NCI-H2029 treated with DMSO at 0.1 percent for 48 hours (cell line): ENCODE data around the gene NOTCH3.

Source experiments
- DNase-seq: peaks from one replicate; lab custom pipeline; 2025; lab: John Stamatoyannopoulos, UW

NOTCH3 gene

DNA sequence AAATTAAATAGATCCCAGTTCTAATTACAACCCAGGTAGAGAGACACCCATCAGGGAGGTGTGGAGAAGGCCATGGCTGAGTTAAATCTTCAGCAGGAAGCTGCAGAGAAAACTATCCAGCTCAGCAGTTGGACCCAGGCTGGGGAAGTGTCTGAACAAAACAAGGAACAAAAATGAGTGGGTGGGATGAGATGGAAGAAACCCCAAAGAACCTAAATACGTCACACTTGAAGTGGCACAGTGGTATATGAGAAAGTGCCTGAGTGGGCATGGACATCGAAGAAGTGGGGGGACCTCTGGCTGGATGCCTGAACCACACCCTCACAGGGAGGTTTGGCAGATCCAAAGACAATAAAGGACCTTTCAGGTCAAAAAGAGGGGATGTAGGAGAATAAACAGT lies 35.0 kb upstream of the NOTCH3 start:
- no peak for DNase-seq

DNA sequence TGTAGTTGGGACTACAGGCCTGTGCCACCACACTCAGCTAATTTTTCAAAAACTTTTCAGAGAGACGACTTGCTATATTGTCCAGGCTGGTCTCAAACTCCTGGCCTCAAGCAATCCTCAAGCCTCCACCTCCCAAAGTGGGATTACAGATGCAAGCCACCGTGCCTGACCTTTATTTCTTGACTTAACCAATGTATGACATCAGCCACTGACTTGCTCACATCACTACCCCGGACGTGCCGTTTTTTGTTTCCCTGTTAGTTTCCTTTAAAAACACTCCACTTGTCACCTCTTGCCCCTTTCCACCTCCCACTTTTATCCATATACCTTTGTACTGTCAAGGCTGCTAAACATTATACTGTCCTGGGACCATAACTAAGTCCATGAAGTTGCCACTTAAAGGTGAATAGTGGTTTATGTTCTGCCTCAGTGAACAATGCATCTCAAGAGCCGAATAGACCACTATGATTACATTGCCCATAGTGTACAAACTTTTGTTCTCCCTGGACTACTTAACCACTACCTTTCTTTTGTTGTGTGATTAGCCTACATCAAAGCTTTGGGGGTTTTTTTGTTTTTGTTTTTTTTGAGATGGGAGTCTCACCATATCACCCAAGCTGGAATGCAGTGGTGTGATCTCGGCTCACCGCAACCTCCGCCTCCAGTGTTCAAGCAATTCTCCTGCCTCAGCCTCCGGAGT lies 33.8 kb upstream of the NOTCH3 start:
- DNase-seq, result no peak

DNA sequence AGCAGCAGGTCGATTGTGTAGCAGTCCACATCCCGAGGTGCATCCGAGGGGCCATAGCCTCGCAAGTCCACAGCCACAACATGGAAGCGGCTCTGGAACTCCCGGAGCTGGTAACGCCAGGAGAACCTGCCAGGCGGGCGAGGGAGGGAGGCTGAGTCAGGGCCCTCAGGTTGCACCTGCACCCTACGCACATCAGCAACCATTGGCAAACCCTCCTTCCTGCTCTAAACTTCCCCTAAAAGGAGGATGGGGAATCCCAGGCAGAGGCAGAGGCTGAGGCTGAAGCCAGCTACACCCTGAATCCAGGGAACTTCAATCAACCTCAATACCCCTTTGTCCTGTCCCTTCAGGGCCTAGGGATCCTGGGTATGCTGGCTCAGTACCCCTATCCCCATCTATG lies 30.5 kb upstream of the NOTCH3 start:
- no peak for DNase-seq

DNA sequence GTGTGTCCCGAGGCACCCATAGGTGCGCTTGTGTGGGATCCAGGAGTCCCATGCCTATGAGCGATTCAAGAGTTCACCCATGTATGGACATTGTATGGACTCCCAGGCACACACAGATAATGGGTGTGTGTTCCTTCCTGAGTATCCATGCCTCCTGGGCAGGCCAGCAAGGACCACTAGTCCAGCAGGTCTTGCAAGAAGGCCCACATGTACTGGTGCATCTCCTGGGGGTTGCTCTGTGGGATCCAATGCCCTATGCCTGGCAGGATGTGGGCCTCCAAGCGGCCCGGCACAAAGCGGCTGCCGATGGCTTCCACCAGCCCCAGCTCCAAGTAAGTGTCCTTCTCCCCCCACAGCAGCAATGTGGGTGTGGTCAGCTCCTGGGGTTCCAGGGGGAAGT lies 26.5 kb upstream of the NOTCH3 start:
- DNase-seq, result no peak

DNA sequence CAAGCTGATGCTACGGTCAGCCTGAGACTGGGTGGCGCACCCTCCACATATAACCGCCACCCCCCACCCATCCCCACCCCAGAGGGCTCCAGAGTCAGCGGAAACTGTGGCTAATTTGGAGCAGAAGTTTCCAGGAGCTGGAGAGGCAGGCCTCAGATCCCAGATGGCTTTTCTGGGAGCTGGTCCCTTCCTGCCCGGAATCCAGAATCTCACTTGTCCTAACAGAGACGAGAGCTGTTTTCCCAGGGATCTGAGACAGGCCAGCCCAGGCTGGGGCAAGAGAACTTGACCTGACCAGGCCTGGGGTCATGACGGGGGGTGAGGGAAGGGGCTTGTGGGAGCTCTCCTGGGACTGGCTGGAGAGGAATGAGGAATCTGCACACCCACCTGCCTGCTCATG lies 25.0 kb upstream of the NOTCH3 start:
- DNase-seq, result no peak

DNA sequence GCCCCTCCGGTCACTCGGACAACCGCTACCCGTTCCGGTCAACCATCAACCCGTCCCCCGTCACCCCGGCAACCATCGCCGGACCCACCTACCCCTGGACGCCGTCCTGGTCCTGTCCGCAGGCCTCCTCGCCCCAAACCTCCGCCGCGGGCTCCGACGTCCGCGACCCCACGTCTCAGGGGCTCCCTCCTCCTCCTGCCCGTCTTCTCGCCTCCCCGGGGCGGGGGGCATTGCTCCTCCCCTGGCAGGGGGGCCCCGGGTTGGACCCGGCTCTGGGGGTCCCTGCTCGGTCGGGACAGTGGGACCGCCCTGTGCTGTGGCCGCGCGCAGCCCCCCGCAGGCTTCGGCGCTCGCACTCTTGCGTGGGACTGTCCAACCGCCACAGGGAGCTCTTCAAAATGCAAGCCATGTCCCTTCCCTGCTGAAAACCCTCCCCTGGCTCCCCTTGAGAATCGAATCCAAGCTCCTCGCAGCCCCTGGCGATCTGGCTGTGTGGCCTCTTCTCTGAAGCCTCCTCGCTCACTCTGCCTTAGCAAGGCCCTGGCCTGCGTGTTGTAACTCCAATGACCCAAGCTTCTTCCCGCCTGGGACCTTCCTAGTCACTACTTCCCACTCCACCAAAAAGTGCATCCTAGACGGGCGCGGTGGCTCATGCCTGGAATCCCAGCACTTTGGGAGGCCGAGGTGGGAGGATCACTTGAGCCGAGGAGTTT lies 23.0 kb upstream of the NOTCH3 start:
- DNase-seq, result no peak

DNA sequence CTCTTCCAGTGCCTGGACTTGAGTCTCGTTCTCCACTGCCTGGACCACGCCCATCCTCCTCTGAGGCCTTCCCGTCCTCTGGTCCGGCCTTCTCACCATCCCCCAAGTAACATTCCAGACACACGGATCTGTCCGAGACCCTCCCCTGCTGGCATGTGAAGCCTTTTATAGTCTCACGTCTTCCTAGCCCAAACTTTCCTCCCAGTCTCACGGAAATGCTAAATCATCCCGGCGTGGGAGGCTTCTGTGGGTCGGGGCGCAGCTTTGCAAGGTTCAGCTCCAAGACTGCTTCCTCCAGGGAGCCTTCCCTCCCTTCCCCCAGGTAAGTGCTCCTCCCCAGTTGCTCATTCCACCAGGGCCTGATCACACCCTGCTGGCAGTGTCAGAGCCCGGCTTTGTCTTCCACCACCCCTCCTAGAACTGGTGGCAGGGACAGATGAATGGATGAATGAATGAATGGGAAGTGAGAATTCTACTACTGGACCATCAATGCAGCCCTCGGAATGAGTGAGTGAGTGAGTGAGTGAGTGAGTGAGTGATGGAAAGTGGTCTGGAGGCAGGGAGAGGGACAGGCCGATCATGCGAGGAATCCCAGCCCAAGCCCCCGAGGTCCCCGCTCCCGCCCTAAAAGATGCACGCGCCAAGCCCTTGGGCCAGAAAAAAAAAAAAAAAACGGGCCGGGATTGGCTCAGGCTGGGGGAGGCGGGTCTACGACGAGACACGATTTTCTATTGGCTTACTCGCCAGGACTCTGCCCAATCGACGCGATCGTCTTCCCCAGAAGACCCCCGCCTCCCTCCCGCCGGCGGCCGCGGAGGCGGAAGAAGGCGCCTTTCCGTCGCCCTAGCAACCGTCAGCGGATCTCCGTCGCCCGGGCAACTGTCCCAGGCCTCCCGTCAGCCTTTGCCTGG lies 22.2 kb upstream of the NOTCH3 start:
- DNase-seq, result peak; percentile 85

DNA sequence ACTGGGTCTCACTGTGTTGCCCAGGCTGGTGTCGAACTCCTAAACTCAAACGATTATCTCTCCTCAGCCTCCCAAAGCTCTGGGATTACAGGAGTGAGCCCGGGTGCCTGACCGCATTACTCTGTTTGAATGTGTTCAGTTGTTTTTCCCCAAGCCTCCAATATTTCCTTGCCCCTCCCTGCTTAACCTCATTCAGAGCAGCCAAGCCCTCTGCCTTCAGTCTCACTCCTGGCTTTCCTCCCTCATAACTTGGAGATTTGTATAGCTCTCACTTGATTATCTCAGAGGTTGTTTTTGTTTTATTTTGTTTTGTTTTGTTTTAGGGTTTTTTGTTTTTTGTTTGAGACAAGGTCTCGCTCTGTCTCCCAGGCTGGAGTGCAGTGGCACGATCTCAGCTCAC lies 20.0 kb upstream of the NOTCH3 start:
- no peak for DNase-seq

DNA sequence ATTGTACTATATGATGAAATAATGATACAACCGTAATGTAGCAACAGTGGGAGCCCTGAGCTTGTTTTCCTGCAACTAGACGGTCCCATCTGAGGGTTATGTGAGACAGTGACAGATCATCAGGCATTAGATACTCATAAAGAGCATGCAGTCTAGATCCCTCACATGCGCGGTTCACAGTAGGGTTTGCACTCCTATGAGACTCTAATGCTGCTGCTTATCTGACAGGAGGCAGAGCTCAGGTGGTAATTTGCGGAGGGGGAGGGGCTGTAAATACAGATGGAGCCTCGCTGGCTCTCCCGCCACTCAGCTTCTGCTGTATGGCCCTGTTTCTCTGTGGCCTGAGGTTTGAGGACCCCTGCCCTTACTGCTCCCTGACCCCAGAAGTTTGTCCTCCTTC lies 17.7 kb upstream of the NOTCH3 start:
- no peak for DNase-seq

DNA sequence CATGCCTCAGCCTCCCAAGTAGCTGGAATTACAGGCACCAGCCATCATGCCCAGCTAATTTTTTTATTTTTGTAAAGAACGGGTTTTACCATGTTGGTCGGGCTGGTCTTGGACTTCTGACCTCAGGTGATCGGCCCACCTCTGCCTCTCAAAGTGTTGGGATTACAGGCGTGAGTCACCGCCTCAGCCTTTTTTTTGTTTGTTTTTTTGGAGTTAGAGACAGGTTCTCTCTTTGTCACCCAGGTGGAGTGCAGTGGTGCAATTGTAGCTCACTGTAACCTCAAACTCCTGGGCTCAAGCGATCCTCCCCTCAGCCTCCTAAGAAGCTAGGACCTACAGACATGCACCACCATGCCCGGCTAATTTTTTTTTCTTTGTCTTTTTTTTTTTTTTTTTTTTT lies 15.6 kb upstream of the NOTCH3 start:
- DNase-seq, result no peak

DNA sequence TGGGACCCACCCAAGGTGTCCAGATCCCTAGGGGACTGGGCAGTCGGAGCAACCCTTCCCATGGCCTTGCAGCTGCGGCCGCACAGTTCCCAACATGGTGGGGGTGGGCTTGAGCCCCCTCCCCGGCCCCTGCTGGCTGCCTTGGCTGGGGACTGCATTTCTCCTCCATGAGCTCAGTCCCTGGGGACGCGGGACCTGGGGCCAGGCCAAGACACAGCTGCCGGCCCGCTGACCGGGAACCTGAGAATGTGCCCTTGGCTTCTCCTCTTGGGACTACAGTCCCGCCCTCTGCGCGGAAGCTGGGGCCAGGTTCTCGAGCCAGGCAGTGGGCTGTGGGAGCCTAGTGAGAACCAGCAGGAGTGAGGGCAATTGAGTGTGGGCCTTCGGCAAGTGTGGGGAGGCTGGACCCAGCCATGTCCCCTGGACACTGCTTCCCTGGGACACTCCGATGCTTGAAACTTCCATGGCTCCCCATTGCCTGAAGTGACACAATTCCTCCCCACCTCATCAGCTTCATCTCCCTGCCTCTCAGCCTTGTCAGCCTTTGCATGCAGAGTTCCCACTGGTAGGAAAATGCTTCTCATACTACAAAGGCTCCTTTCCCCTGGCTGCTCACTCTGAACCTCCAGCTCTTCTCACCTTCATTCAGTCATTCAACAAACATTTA lies 13.1 kb upstream of the NOTCH3 start:
- no peak for DNase-seq

DNA sequence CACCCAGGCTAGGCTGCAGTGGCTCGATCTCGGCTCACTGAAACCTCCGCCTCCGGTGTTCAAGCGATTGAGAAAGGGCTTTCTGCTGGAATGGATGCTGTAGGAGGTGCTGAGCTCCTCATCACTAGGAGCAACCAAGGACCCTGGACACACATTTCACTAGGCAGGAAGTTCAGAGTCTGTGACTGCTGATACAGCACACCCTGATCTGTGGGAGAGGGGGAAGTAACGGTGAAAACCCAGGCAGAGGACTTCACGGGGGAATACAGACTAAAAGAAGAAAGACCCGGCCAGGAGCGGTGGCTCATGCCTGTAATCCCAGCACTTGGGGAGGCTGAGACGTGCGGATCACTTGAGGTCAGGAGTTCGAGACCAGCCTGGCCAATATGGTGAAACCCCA lies 11.9 kb upstream of the NOTCH3 start:
- no peak for DNase-seq

DNA sequence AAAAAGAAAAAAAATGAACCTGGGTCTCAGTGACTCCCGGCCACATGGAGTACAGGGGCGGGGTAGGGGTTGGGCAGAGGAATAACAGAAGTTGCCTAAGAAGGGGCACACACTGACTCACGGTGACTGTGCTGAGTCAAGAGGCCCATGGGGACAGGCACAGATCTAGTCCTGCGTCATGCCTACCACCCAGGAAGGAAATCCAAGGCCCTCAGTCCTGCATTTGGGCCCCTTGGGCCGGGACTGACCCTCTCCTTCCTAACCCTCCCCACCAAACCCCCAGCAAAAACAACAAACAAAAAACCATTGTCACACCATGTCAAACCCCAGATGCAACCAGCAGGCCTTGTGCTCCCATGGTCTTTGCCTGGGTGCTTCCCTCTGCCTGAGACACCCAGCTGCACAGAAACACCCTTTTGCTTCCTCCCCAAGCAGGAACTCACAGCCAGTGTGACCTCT lies 9.6 kb upstream of the NOTCH3 start:
- no peak for DNase-seq

DNA sequence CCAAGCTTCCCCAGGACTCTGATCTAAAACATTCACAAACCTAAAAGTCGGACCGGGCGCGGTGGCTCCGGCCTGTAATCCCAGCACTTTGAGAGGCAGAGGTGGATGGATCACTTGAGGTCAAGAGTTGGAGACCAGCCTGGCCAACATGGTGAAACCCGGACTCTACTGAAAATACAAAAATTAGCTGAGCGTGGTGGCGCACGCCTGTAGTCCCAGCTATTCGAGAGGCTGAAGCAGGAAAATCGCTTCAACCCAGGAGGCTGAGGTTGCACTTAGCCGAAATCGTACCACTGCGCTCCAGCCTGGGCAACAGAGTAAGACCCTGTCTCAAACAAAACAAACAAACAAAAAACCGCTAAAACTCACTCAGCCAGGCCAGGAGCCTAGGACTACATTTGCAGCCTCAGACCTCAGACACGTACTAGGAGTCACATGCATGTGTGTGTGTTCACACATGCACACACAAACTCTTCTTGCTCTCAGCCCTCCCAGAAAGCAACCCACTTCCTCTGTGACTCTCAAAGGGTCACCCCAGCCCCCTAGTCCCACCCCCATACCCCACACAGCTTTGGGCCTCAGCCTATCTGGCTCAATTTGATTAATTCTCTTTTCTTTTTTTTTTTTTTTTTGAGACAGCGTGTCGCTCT lies 704 bp upstream of the NOTCH3 start:
- no peak for DNase-seq

DNA sequence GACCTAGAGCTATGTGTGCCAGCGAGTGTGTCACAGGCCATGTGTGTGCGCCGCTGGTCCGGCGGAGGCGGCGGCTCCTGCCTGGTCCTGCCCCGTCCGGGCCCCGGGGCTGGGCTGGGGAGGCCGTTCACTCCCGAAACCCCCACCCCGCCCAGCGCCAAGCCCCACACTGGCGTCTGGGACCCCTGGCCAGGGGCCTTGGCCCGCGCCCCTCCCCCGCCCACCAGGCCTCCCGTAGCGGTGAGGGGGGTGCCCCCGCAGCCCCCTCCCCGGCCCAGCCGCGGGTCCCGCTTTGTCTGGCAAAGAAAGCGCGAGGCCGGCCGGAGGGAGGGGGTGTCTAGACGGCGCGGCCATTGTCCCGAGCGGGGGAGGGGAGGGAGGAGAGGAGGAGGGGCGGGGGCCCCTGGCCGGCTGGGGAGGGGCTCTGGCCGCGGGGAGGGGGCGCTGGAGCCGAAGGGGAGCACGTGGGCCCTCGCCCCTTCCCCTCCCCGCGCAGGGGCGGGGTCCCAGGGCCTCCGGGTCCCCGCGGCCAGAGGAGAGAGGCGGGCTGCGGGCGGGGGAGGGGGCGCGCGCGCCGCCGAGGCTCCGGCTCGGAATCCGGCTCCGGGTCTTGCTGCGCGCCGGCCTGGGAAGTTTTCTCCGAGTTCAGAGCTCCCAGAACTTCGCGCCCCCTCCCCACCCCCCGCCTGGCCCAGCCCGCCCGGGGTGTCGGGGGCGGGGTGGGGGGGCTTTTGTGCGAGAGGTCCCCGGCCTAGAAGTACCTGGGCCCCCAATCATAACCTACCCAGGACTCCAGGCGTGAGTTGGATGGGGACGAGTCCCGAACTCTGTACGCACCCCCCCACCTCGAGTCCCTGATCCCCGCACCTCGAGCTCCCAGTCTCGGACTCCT lies 888 bp downstream of the NOTCH3 start:
- DNase-seq, result no peak

DNA sequence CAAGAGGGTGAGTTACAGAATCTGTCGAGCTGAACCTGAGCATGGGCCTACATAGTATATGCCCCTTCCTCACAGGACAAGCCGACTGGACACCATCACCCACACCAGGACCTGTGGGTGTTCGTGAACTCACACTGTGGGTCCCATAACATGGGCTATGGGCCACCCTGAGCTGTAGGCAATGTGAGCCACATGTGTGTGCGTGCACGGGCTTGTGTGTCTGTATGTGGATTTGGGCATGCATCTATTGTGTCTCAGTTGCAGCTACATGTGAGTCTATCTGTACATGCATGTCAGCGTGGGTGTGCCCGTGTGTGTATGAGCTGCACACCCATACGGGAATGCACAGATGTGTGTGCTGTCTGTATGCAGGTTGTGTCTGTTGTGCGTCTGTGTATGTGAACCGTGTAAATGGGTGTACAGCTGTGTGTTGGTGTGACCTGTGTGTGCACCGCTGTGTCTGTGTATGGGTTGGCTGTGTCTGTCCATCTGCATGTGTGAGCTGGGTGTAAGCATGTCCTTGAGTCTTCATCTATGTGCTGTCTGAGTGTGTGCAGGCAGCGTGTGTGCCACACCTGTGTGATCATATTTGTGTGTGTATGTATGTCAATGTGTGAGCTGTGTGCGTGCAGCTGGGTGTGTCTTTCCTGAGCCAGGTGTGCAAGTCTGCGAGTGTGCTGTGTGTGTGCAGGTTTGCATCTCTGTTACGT lies 1.7 kb downstream of the NOTCH3 start:
- no peak for DNase-seq

DNA sequence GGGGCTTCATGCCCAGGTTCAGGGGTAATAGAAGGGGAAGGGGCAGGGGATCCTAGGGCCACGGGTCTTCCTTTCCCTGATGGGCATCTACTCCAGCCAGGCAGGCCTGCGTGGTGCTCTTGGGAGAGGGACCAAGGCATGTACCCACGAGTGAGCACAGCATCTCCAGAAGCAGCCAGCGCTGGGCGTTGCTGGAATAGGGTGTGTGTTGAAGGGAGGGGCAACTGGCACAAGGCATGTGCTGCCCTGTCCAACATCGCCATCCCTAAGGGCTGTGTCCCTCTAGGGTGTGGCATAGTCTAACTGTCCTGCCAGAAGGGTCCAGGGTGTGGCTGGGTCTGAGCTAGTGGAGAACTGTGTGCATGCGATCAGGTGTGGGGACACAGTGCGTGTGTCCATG lies 2.9 kb downstream of the NOTCH3 start:
- no peak for DNase-seq

DNA sequence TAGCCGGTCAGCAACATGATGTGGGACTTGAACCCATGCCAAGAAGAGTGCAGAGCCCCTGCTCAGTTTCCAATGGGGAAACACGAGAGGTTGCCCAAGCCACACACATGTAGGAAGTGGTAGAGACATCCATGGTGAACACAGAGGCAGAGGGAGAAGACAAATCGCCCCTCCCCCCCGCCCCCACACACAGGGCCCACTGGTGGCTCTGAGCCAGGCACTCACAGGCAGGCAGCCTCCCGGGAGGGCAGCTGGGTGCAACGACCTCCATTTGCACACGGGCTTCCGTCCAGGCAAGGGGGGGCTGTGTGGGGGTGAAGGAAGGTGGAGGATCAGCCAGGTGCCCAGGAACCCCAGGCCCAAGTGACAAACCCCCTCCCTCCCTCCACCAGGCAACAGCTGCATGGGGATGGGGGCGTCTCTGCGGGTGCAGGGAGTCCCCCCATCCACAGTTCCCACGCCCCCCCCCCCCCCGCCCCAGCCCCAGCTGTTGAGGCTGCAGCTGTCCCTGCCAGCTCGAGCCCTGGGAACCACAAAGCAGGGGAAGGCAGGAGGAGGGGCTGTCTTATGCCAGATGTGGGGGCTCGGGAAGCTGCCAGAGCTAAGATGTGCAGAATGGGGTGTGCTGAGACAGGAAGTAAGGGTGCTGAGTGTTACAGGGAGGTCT lies 3.4 kb downstream of the NOTCH3 start:
- DNase-seq, result peak; percentile 8

DNA sequence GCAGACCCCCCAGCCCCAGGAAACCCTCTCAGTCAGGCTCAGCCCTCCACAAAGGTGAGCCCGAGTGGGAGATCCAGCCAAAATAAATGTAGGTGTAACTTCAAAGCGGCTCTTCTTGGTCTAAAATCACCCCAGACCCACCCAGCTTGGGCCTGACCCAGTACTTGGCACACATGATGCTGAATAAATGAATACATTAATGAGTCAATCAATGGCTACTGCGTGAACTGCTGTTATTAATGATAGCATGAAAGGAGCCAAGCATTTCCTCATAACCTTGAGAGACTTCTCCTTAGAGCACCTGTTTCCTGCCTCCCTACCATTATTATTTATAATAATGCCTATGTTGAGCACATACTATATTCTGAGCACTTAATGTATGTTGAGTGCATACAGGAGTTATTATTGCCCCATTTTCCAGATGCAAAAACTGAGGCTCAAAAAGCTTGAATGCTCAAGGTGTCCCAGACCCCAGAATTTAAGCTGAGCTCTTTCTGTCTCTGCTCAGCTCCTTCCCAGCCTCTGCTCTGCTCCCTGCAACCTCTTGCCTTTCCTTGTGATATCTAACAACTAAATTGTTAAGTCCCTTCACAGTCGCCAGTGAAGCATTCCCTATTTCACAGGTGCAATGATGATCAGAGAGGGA lies 4.3 kb downstream of the NOTCH3 start:
- no peak for DNase-seq
